HG03378 (cell line): Measurements from ENCODE around the gene TENM4.
"Not testable (repeated sequence)": the region's sequence is repeated elsewhere in the genome, so short reads cannot be mapped to it uniquely, and the experiment has no call there.

ENCODE experiments used
- ATAC-seq: cut with Tn5 transposase; IDR thresholded peaks from one replicate; pipeline ENCODE4 v1.9.1; 2021; ENCODE audit warnings: mild to moderate bottlenecking, moderate library complexity; ENCODE audit not compliant: unreplicated experiment

Gene TENM4

GRCh38 chr11:78995171-78995570, 445.7 kb downstream of the TENM4 start:
- no peak for ATAC-seq

- ATAC-seq = no peak
Observed at GRCh38 chr11:78993802-78994430, 446.9 kb downstream of the TENM4 start.

GRCh38 chr11:78991681-78992080, 449.1 kb downstream of the TENM4 start:
- ATAC-seq = no peak

- no peak for ATAC-seq
Observed at GRCh38 chr11:78990261-78990660, 450.6 kb downstream of the TENM4 start.

- ATAC-seq = no peak
Observed at GRCh38 chr11:78987748-78988147, 453.1 kb downstream of the TENM4 start.

- no peak for ATAC-seq
Observed at GRCh38 chr11:78986305-78986704, 454.5 kb downstream of the TENM4 start.

- ATAC-seq = no peak
Observed at GRCh38 chr11:78985663-78986062, 455.2 kb downstream of the TENM4 start.

GRCh38 chr11:78982473-78982872, 458.4 kb downstream of the TENM4 start:
- ATAC-seq = no peak

- no peak for ATAC-seq
Observed at GRCh38 chr11:78981153-78981552, 459.7 kb downstream of the TENM4 start.

- ATAC-seq = no peak
Observed at GRCh38 chr11:78978831-78979230, 462.0 kb downstream of the TENM4 start.

GRCh38 chr11:78977848-78978247, 463.0 kb downstream of the TENM4 start:
- not testable (repeated sequence) for ATAC-seq

- ATAC-seq = no peak
Observed at GRCh38 chr11:78977009-78977408, 463.8 kb downstream of the TENM4 start.

- ATAC-seq = no peak
Observed at GRCh38 chr11:78975081-78975480, 465.7 kb downstream of the TENM4 start.

- no peak for ATAC-seq
Observed at GRCh38 chr11:78973876-78974275, 467.0 kb downstream of the TENM4 start.

- no peak for ATAC-seq
Observed at GRCh38 chr11:78972590-78972989, 468.2 kb downstream of the TENM4 start.

- no peak for ATAC-seq
Observed at GRCh38 chr11:78972177-78972576, 468.7 kb downstream of the TENM4 start.

- ATAC-seq = no peak
Observed at GRCh38 chr11:78967811-78968210, 473.0 kb downstream of the TENM4 start.

- ATAC-seq = no peak
Observed at GRCh38 chr11:78965432-78965831, 475.4 kb downstream of the TENM4 start.

- ATAC-seq = no peak
Observed at GRCh38 chr11:78961937-78962701, 478.7 kb downstream of the TENM4 start.

- ATAC-seq = no peak
Observed at GRCh38 chr11:78961247-78961646, 479.6 kb downstream of the TENM4 start.

GRCh38 chr11:78958444-78958843, 482.4 kb downstream of the TENM4 start:
- no peak for ATAC-seq

GRCh38 chr11:78957476-78958245, 483.2 kb downstream of the TENM4 start:
- ATAC-seq = no peak
